DMS79 treated with DMSO at 0.1 percent for 48 hours (cell line): ENCODE measurements around the gene PRKAG2.

Source experiments
- DNase-seq: peaks from one replicate; lab custom pipeline; 2025; lab: John Stamatoyannopoulos, UW

PRKAG2 gene

DNA sequence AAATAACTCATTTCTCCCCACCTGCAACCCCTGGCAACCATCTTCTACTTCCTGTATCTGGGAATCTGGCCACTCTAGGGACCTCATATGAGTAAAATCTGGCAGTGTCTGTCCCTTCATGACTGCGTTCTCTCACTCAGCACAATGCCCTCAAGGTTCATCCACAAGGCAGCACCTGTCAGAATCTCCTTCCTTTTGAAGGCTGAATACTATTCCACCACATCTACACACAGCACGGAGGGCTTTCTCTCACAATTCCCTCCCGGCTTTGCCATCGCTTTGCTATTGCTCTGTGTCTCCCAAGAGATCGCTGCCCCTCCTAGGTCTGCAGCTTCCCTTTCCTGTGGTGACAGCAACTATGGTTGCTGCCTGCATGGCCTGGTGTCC, 182.5 kb downstream of the PRKAG2 start:
- DNase-seq = no peak

- no peak for DNase-seq
Measured at GRCh38 chr7:151693140-151693539, 183.8 kb downstream of the PRKAG2 start.

GRCh38 chr7:151692721-151693120, 184.2 kb downstream of the PRKAG2 start:
- no peak for DNase-seq

DNA sequence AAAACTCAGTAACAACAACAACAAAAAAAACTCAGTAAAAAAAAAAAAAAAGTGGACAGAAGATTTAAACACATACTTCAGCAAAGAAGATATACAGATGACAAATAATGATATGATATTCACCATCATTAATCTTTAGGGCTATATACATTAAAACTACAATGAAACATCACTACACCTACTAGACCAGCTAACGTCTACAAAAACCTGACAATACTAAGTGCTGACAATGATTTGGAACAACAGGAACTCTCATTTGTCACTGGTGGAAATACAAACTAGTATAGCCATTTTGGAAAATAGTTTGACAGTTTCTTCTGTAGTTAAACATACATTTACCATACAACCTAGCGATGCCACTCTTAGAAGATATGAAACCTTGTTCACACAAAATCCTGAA, 185.5 kb downstream of the PRKAG2 start:
- no peak for DNase-seq

GRCh38 chr7:151690606-151691005, 186.3 kb downstream of the PRKAG2 start:
- DNase-seq = no peak

- DNase-seq = peak; percentile 82
Measured at GRCh38 chr7:151689196-151689971, 187.5 kb downstream of the PRKAG2 start.

DNA sequence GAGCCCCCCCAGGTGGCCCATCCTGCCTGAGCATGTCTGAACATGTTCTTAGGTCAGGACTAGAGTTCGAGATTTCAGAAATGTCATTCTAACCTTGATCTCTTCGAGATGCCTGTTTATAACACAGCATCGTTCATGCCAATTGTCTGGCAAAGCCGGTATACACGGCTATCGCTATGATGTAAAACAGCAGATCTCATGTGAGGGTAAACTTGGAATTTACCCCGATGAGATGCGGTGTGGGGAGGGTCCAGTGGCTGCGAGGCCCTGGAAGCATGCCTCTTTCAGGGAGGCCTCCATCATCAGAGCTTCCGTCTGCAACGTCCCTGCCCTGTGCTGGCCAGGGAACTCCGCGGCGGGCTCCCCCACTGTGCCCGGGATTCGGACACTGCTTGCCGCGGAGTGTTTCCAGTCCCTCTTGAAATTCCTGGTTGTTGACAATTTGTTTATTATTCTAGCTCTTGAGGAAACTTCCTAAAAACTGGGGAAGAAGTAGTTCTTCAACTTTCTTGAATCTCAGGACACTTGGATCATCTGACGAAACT, 188.6 kb downstream of the PRKAG2 start:
- no peak for DNase-seq

- no peak for DNase-seq
Measured at GRCh38 chr7:151687523-151688235, 189.2 kb downstream of the PRKAG2 start.

- DNase-seq = no peak
Measured at GRCh38 chr7:151686826-151687225, 190.1 kb downstream of the PRKAG2 start.

GRCh38 chr7:151686016-151686766, 190.7 kb downstream of the PRKAG2 start:
- no peak for DNase-seq

DNA sequence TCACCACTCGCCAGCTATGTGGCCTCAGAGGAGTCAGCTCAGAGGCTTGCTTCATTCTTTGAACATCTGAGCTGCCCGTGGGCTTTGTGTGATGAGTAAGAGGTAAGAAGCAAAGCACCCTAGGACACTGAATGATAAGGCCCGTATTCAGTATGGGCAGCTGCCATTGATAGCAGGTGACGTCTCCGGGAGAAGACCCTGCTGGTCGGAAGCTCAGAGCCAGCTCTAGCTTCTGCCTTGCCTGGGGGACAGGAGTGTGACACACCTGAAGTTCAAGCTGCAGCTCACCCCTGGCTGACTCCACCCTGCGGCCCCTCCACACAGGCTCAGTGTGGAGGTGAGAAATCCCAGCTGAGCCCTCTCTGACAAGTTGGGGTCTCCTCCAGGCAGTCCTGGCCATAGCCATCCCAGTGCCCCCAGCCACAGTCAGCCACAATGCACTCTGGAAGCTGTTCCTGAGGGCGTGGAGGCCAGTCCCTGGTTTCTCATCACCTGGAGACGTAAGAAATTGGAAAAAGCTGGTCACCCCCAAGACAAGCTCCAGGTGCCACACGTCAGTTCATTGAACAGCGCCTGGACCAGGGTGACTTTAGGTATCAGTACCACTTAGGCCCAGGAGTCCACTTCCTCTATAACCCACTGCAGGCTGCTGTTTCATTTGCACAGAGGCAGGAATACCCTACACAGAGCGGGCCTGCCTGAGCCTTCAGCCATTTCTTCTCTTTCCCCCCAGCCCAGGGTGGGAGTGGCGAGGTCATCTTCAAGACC, 192.3 kb downstream of the PRKAG2 start:
- no peak for DNase-seq

GRCh38 chr7:151683615-151684407, 193.1 kb downstream of the PRKAG2 start:
- DNase-seq = no peak

DNA sequence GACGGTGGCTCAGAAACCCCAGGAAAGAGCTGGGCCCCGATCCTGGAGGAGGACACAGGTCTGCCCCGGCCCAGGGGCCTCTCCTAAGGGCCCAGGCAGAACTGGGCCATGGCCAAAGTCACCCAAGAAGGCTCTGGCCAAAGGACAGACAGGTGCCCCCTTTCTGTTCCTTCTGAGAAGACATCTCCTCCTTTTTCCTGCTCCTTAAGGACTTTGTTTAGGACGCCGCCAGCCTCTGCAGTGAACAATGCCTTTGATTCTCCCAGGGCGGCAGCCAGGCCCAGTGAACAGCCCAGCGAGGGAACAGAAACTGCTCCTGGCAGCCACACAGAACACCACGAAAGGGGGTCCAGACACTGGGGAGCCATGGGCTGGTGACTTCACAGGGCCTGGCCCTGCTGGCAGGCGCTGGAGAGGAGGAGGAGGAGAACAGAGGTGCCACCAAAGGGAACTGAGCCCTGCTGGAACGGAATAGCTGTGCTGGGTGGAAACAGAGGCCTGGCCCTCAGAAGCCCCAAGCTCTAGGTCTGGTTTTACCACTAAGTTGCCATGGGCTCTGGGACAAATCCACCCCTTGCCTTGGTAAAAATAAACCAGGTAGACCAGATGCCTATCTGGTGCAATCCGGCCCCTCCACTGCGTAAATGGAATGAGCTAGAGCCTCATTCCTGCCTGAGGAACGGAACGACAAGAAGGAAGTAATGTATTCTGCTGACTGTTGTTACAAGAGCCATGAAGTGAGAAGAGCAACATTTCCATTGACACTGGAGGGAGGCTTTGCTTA, 193.9 kb downstream of the PRKAG2 start:
- DNase-seq = no peak

DNA sequence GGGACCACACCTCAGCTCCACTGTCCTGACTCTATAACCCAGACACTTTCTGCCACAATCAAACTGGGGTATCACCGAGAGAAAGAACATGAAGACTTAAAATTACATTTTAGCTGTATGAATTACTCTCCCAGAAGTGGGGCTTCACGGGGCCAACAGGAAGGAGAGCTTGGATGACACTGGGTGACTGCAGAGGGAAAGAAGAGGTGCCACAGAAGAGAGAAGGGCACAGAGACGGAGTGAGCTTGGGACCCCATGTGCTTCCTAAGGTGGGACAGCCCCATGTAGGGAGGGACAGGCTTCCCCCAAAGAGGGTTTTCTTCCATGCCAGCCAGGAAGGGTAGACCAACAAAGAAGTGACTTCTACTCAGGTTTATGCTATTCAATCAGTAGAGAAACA, 195.2 kb downstream of the PRKAG2 start:
- no peak for DNase-seq

- DNase-seq = no peak
Measured at GRCh38 chr7:151680810-151681209, 196.1 kb downstream of the PRKAG2 start.

DNA sequence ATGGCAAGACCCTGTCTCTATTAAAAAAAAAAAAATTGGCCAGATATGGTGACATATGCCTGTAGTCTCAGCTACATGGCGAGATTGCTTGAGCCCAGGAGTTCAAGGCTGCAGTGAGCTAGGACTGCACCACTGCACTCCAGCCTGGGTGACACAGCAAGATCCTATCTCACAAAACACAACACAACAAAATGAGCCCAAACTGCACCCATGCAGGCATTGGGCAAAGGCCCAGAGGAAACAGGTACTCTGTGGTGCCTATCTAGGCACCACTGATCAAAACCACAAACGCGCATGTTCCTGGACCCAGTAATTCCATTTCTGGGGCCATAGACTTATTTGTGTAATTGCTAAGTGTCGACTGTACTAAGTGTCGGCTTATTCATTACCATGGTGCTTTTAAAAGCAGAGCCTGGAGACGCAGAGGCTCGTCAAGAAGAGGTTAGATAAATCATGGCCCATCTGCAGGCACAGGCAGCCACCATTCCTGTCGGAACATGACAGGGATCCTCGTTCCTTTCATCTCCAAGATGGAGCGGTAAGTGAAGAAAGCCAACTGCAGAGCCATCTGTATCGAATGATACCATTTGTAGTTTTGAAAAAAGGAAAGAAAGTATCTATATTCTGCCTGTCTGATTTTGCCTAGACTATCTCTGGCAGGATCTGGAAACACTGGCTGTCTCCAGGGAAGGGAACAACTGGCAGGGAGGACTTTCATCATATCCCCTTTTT, 196.9 kb downstream of the PRKAG2 start:
- no peak for DNase-seq

DNA sequence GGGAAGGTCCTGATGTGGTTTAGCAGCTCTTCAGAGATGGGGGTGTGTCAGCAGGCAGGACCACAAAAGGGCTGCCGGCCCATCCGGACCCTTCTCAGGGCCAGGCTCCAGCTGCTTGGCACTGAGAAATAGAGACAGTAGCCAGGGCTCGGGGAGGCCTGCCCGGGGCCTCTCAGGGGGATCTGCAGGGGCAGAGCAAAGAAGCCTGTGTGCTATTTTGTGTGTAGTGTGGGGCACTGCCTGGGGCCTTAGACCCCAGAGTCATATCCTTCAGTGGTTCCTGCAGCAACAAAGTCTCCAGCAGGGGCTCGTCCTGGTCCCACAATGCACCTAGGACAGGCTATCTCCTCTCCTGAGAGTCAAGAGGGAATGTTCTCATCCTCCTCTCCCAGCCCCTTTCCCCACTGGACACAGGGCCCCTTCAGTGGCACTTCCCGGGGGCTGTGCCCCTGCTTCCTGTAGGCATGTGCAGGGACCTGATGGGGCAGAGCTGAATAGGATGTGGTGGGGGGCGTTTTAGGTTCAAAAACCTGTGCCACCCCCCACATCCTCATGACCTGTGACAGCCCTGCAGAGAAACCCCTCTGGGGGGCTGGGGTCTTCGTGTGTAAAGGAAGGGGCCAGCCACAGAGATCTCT, 197.7 kb downstream of the PRKAG2 start:
- DNase-seq = no peak

DNA sequence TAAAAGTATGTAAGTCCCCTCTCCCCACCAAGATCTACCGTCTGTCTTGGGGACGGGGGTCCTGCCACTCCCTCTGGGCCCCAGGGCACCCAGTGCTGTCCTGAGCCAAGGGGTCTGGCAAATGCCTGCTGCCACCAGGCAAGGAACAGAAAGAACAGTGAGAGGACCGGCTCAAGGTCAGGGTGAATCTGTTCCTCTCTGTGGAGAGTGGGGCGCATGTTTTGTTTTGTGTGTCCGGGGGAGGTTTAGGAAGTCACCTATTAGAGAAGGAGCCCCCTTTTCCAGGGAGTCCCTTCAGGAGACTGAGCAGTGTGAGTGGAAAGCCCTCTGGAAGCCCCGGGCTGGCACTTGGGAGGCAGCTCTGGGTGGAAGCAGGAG, 198.7 kb downstream of the PRKAG2 start:
- DNase-seq = no peak
